ENCODE data around the gene GRB10.

The GRB10 gene

GRCh38 chr7:50676079-50676478 lies 106.6 kb downstream of the GRB10 start:
- no peak overlapping the region for H3K27ac ChIP-seq
- TF ChIP-seq ZFX (IDR thresholded peaks at IDR 0.05; ENCODE audit: borderline replicate concordance) (no peak), CTCF (IDR thresholded peaks at IDR 0.05) (no peak)

GRCh38 chr7:50674896-50675835 lies 107.5 kb downstream of the GRB10 start:
- no peak overlapping the region for H3K27ac ChIP-seq
- TF ChIP-seq CTCF (IDR thresholded peaks at IDR 0.05): no peak
- no peak for TF ChIP-seq ZFX (IDR thresholded peaks at IDR 0.05; ENCODE audit: borderline replicate concordance)

- H3K27ac ChIP-seq: no peak overlapping the region
- TF ChIP-seq CTCF (IDR thresholded peaks at IDR 0.05) (no peak), ZFX (IDR thresholded peaks at IDR 0.05; ENCODE audit: borderline replicate concordance) (no peak)
These were observed 108.4 kb downstream of the GRB10 start for GRCh38 chr7:50674299-50674698.

GRCh38 chr7:50673096-50673495 lies 109.6 kb downstream of the GRB10 start:
- H3K27ac ChIP-seq: no peak overlapping the region
- TF ChIP-seq CTCF (IDR thresholded peaks at IDR 0.05): no peak
- no peak for TF ChIP-seq ZFX (IDR thresholded peaks at IDR 0.05; ENCODE audit: borderline replicate concordance)

GRCh38 chr7:50672045-50672444 lies 110.7 kb downstream of the GRB10 start:
- H3K27ac ChIP-seq: no peak overlapping the region
- no peak for TF ChIP-seq ZFX (IDR thresholded peaks at IDR 0.05; ENCODE audit: borderline replicate concordance)
- no peak for TF ChIP-seq CTCF (IDR thresholded peaks at IDR 0.05)

- H3K27ac ChIP-seq: no peak overlapping the region
- TF ChIP-seq CTCF (IDR thresholded peaks at IDR 0.05) (no peak), ZFX (IDR thresholded peaks at IDR 0.05; ENCODE audit: borderline replicate concordance) (no peak)
These were observed 111.3 kb downstream of the GRB10 start for GRCh38 chr7:50671386-50671785.

- no peak for TF ChIP-seq ZFX (IDR thresholded peaks at IDR 0.05; ENCODE audit: borderline replicate concordance)
- TF ChIP-seq CTCF (IDR thresholded peaks at IDR 0.05): no peak
- no peak overlapping the region for H3K27ac ChIP-seq
These were observed 112.8 kb downstream of the GRB10 start for GRCh38 chr7:50669890-50670289.
